Fibroblast of peridontal ligament (primary cell): ENCODE measurements around the gene LAMB3.

ENCODE experiments used
- DNase-seq: peaks from one replicate; pipeline ENCODE4 v3.0.0-alpha.2; 2010; ENCODE audit errors: extremely low read depth

LAMB3 gene

GRCh38 chr1:209634005-209634737 is 18.1 kb downstream of the LAMB3 start:
- DNase-seq = no peak

GRCh38 chr1:209633335-209633997 is 18.8 kb downstream of the LAMB3 start:
- DNase-seq = peak; percentile 53

- no peak for DNase-seq
Measured at GRCh38 chr1:209630383-209631225, 21.6 kb downstream of the LAMB3 start.

GRCh38 chr1:209629621-209630382 is 22.4 kb downstream of the LAMB3 start:
- no peak for DNase-seq

- no peak for DNase-seq
Measured at GRCh38 chr1:209628618-209629299, 23.5 kb downstream of the LAMB3 start.

GRCh38 chr1:209627732-209628196 is 24.5 kb downstream of the LAMB3 start:
- DNase-seq = peak; percentile 56

GRCh38 chr1:209627027-209627731 is 25.0 kb downstream of the LAMB3 start:
- no peak for DNase-seq

- DNase-seq = no peak
Measured at GRCh38 chr1:209626346-209627026, 25.7 kb downstream of the LAMB3 start.

- DNase-seq = no peak
Measured at GRCh38 chr1:209625791-209626285, 26.4 kb downstream of the LAMB3 start.

- DNase-seq = no peak
Measured at GRCh38 chr1:209624558-209625549, 27.4 kb downstream of the LAMB3 start.

- no peak for DNase-seq
Measured at GRCh38 chr1:209622841-209623829, 29.1 kb downstream of the LAMB3 start.

- DNase-seq = no peak
Measured at GRCh38 chr1:209621741-209622655, 30.2 kb downstream of the LAMB3 start.

- no peak for DNase-seq
Measured at GRCh38 chr1:209621286-209621685, 30.9 kb downstream of the LAMB3 start.

GRCh38 chr1:209620487-209620884 is 31.7 kb downstream of the LAMB3 start:
- peak; percentile 33 for DNase-seq

- DNase-seq = no peak
Measured at GRCh38 chr1:209619696-209620486, 32.3 kb downstream of the LAMB3 start.
